OCI-LY7 (cell line): ENCODE data around the gene TBX6. TPM values are rescaled to one million over a fixed set of nuclear protein-coding genes. Genes with fewer than 3 reads are reported as not detected.

ENCODE experiments used
- BruUV-seq: library from RNA; stranded (reverse); fragments of 400-500 nt; replicated peaks from 2 replicates; lab custom pipeline; 2021; lab: Mats Ljungman, UMichigan
- CTCF ChIA-PET: fragments of 300-600 bp; sonication (Branson Sonifier 250); formaldehyde crosslinking; loops from one replicate; lab custom pipeline; 2022; ENCODE audit warnings: antibody characterized with exemption; ENCODE audit not compliant: unreplicated experiment; lab: Charles Lee
- POLR2A ChIA-PET: fragments of 300-600 bp; sonication (Branson Sonifier 250); formaldehyde crosslinking; loops from one replicate; lab custom pipeline; 2022; ENCODE audit warnings: antibody characterized with exemption; lab: Charles Lee
- DNase-seq: peaks from one replicate; pipeline ENCODE4 v3.0.0-alpha.2; 2015; ENCODE audit warnings: low spot score
- H2AFZ ChIP-seq: fragments of 200-600 bp; sonication (generic), shearing (Covaris generic); 2 replicates; pipeline ENCODE4 v1.6.1; 2014; ENCODE audit warnings: mild to moderate bottlenecking, antibody characterized with exemption, low read length, moderate library complexity
- H3K27ac ChIP-seq: fragments of 200-600 bp; sonication (generic); 2 replicates; pipeline ENCODE4 v1.5.1; 2014; ENCODE audit warnings: mixed run types, low read depth, mild to moderate bottlenecking, moderate library complexity, low read length, inconsistent platforms; ENCODE audit not compliant: poor library complexity, severe bottlenecking
- H3K36me3 ChIP-seq: fragments of 200-600 bp; sonication (generic); 2 replicates; pipeline ENCODE4 v1.6.1; 2014; ENCODE audit warnings: mild to moderate bottlenecking, antibody characterized with exemption, low read length, moderate library complexity, mixed read lengths; ENCODE audit not compliant: insufficient read depth
- H3K4me1 ChIP-seq: fragments of 200-600 bp; sonication (generic); 2 replicates; pipeline ENCODE4 v1.5.1; 2014; ENCODE audit warnings: mild to moderate bottlenecking, low read length; ENCODE audit not compliant: insufficient read depth, poor library complexity, severe bottlenecking
- H3K4me2 ChIP-seq: fragments of 200-600 bp; sonication (generic); 2 replicates; pipeline ENCODE4 v1.6.1; 2014; ENCODE audit warnings: mild to moderate bottlenecking, low read length
- H3K4me3 ChIP-seq: fragments of 200-600 bp; sonication (generic); 2 replicates; pipeline ENCODE4 v1.5.1; 2014; ENCODE audit warnings: mild to moderate bottlenecking, low read depth, low read length; ENCODE audit not compliant: poor library complexity, severe bottlenecking
- H3K79me2 ChIP-seq: fragments of 200-600 bp; sonication (generic); 2 replicates; pipeline ENCODE4 v1.6.1; 2016; ENCODE audit warnings: low read depth, mild to moderate bottlenecking, low read length, moderate library complexity, mixed read lengths; ENCODE audit not compliant: insufficient read depth
- H3K9me2 ChIP-seq: fragments of 200-600 bp; sonication (generic); 2 replicates; pipeline ENCODE4 v1.6.1; 2016; ENCODE audit warnings: mild to moderate bottlenecking, low read length, mixed read lengths; ENCODE audit not compliant: insufficient read depth
- H3K9me3 ChIP-seq: fragments of 200-600 bp; sonication (generic); 2 replicates; pipeline ENCODE4 v1.6.1; 2014; ENCODE audit warnings: mild to moderate bottlenecking, mixed run types, low read length, mixed read lengths
- H4K20me1 ChIP-seq: fragments of 200-600 bp; sonication (generic); 2 replicates; pipeline ENCODE4 v1.6.1; 2014; ENCODE audit warnings: mild to moderate bottlenecking, antibody characterized with exemption, low read length, moderate library complexity, mixed read lengths; ENCODE audit not compliant: insufficient read depth
- EZH2phosphoT487 ChIP-seq: fragments of 200-600 bp; sonication (generic); IDR thresholded peaks from 2 replicates; pipeline ENCODE4 v1.6.1; 2018; ENCODE audit warnings: low read depth, borderline replicate concordance, mild to moderate bottlenecking, mixed run types, antibody characterized with exemption, low read length, moderate library complexity, mixed read lengths
- intact Hi-C: fragments of 100-400 bp; cut with micrococcal nuclease; formaldehyde crosslinking; loops from one replicate; pipeline ENCODE4 v1.10.0; 2022; ENCODE audit not compliant: unreplicated experiment
- total RNA-seq, 2 experiments: library from RNA; depleted of rRNA in 1 of 2; stranded (reverse); fragments of >200 nt in 1 of 2; shearing (Covaris generic) in 1 of 2; gene quantifications; 2 replicates each; pipeline ENCODE4 v1.2.3, GENCODE V29; 2014 to 2022
- TF ChIP-seq, protein P1 (sequence below): fragments of 200-600 bp; sonication (generic); conservative IDR thresholded peaks from 2 replicates; pipeline ENCODE4 v1.5.1; 2014; ENCODE audit warnings: mild to moderate bottlenecking, antibody characterized with exemption, low read length, moderate library complexity, mixed read lengths

TBX6 gene
- total RNA-seq, 2 experiments from 2014 or later = 1.4 to 3.7 TPM

GRCh38 chr16:30066761-30067583 is 24.8 kb downstream of the TBX6 start:
- BruUV-seq = no TSS peak
- H3K79me2 ChIP-seq = peaks cover 44% of the 10 kb centered on the region
- CTCF ChIA-PET = no interaction called here
- H3K9me2 ChIP-seq = no peaks in the 10 kb centered on the region
- H3K4me1 ChIP-seq = peaks cover 39% of the 10 kb centered on the region
- H3K27ac ChIP-seq = peak overlapping the region; percentile 86
- H3K4me3 ChIP-seq = peak overlapping the region; percentile 99
- H2AFZ ChIP-seq = no peak overlapping the region
- POLR2A ChIA-PET = interaction anchor here (0.6 to 1.5 kb wide), 3 partner anchors 9 to 205 kb away, joined by 3 to 4 read pairs (median 3); no protein-coding TSS in a partner anchor
- peak overlapping the region; percentile 94 for H3K4me2 ChIP-seq
- intact Hi-C loops = loop anchor here (10.0 kb wide), 1 partner anchor 288 kb away; the partner anchor contains the start of gene CD2BP2
- no peaks in the 10 kb centered on the region for H3K9me3 ChIP-seq
- no peak for DNase-seq
- peaks cover 64% of the 10 kb centered on the region for H3K36me3 ChIP-seq
- H4K20me1 ChIP-seq = peaks cover 14% of the 10 kb centered on the region
- TF ChIP-seq EZH2phosphoT487 = no peak

DNA sequence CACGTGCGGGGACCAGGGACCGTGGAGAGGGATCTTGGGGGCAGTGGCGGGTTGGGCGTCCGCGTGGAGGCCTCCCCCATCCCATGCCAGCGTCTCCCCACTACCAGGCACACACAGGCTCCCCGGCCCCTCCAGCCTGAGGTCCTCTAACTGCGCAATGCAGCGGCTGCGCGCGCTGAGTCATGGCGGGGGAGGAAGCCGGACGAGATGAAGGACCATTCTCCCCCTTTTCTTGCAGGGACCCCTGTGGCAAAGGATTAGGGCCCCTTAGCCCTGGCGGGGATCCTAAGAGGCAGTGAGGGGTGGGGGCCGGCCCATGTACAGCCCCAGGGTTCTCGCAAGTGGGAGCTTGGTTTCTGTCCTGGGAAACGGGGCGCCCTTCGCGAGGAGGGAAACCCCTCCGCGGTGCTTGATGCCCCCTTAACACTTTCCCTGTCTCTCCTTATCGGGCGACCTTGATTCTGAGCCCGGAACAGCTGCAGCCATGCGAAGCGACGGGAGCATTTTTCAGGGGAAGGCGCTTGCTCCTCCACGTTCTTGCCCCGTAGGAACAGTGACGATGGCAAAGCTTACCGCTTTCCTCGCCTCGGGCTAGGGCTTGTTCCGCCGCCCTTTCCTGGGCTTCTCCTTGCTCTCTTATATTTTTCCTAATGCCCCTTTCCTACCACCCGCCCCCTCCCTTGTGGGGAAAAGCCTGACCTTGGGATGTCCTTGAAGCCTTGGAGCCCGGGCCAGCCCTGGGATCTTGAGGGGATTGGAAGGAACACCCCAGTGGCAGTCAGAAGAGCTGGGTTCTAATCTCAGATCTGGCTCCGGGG is 25.6 kb downstream of the TBX6 start:
- peaks cover 44% of the 10 kb centered on the region for H3K79me2 ChIP-seq
- peak; percentile 35 for DNase-seq
- H4K20me1 ChIP-seq = peaks cover 14% of the 10 kb centered on the region
- BruUV-seq = TSS peak; percentile 27
- H3K27ac ChIP-seq = peak overlapping the region; percentile 86
- peaks cover 39% of the 10 kb centered on the region for H3K4me1 ChIP-seq
- H3K4me3 ChIP-seq = peak overlapping the region; percentile 99
- H3K9me3 ChIP-seq = no peaks in the 10 kb centered on the region
- ChIA-PET POLR2A (interaction anchor here (0.8 to 1.6 kb wide), 3 partner anchors 10 to 93 kb away, joined by 3 to 5 read pairs (median 4); partner anchors contain the start of gene TAOK2), CTCF (interaction anchor here (0.7 to 1.0 kb wide), 2 partner anchors 26 to 118 kb away, joined by 3 read pairs; partner anchors contain the start of gene TBX6)
- TF ChIP-seq EZH2phosphoT487 = no peak
- TF ChIP-seq, protein P1, sequence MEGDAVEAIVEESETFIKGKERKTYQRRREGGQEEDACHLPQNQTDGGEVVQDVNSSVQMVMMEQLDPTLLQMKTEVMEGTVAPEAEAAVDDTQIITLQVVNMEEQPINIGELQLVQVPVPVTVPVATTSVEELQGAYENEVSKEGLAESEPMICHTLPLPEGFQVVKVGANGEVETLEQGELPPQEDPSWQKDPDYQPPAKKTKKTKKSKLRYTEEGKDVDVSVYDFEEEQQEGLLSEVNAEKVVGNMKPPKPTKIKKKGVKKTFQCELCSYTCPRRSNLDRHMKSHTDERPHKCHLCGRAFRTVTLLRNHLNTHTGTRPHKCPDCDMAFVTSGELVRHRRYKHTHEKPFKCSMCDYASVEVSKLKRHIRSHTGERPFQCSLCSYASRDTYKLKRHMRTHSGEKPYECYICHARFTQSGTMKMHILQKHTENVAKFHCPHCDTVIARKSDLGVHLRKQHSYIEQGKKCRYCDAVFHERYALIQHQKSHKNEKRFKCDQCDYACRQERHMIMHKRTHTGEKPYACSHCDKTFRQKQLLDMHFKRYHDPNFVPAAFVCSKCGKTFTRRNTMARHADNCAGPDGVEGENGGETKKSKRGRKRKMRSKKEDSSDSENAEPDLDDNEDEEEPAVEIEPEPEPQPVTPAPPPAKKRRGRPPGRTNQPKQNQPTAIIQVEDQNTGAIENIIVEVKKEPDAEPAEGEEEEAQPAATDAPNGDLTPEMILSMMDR = no peak
- no peaks in the 10 kb centered on the region for H3K9me2 ChIP-seq
- intact Hi-C loops = loop anchor here (1.0 to 10.0 kb wide), 3 partner anchors 9 to 289 kb away; partner anchors contain the start of genes CD2BP2 and PPP4C
- no peak overlapping the region for H2AFZ ChIP-seq
- H3K4me2 ChIP-seq = peak overlapping the region; percentile 94
- H3K36me3 ChIP-seq = peaks cover 55% of the 10 kb centered on the region
